K562 (cell line): Measurements from ENCODE around the gene C6orf62. TPM values are rescaled to one million over a fixed set of nuclear protein-coding genes. Genes with fewer than 3 reads are reported as not detected.

ENCODE experiments used
- HNRNPUL1 ChIP-seq: fragments of 200-400 bp; formaldehyde crosslinking; IDR thresholded peaks from 2 replicates; pipeline ENCODE4 v1.6.1; 2017; ENCODE audit warnings: low read length
- PCBP2 ChIP-seq: fragments of 200-400 bp; formaldehyde crosslinking; IDR thresholded peaks from 2 replicates; pipeline ENCODE4 v1.6.1; 2018; ENCODE audit warnings: low read length, low read depth, mild to moderate bottlenecking, moderate library complexity; ENCODE audit not compliant: poor library complexity, severe bottlenecking
- TAF7 ChIP-seq: fragments of 450-650 bp; IDR thresholded peaks from 2 replicates; pipeline ENCODE4 v1.6.1; 2016; ENCODE audit warnings: missing genetic modification characterization, missing compliant biosample characterization
- TEAD1 ChIP-seq, 2 experiments: fragments of 450-650 bp in 1 of 2; sonication (generic) in 1 of 2; formaldehyde crosslinking; IDR thresholded peaks; 2 replicates each; pipeline versions ENCODE4 v1.4.0 to v1.8.0; 2020 to 2022; ENCODE audit warnings: mild to moderate bottlenecking in 2 of 2, missing genetic modification reagents in 1 of 2
- YY1 ChIP-seq, 3 experiments: IDR thresholded peaks; 2 replicates each; pipeline ENCODE4 v1.6.1; 2011; ENCODE audit warnings: low read length in 2 of 3, mild to moderate bottlenecking in 2 of 3, moderate library complexity in 2 of 3, borderline replicate concordance in 1 of 3, control low read depth in 1 of 3, low read depth in 1 of 3; ENCODE audit not compliant: insufficient read depth in 3 of 3, insufficient replicate concordance in 2 of 3, control insufficient read depth in 1 of 3, insufficient read length in 1 of 3; ENCODE audit errors: extremely low read depth in 1 of 3
- ZBTB11 ChIP-seq, 3 experiments: fragments of 200-800 bp in 1 of 3; fragments of 250-450 bp in 1 of 3; fragments of 450-650 bp in 1 of 3; sonication (Bioruptor Pico) in 1 of 3; sonication (Bioruptor generic) in 1 of 3; formaldehyde crosslinking in 1 of 3; IDR thresholded peaks; 2 replicates each; pipeline versions ENCODE4 v1.6.1 to v1.8.0; 2016 to 2022; ENCODE audit warnings: mild to moderate bottlenecking in 2 of 3, missing genetic modification characterization in 2 of 3, missing compliant biosample characterization in 1 of 3, moderate library complexity in 1 of 3
- ZBTB34 ChIP-seq: fragments of 250-450 bp; sonication (Bioruptor Pico); IDR thresholded peaks from 2 replicates; pipeline ENCODE4 v1.8.0; 2021; ENCODE audit warnings: mild to moderate bottlenecking, moderate library complexity
- polyA plus RNA-seq, 8 experiments: library from polyadenylated mRNA; depleted of rRNA in 4 of 8; stranded (reverse) in 5 of 8; unstranded in 3 of 8; fragments of >200 nt; fragmentation: Nextera tagmentation in 2 of 8; fragmentation: Illumina TruSeq in 1 of 8; extraction: Ambion mirVana in 2 of 8; extraction: Trizol in 1 of 8; gene quantifications; 2 replicates each; pipeline versions ENCODE4 v1.2.1 to v1.2.3, GENCODE V29; 2011 to 2014; ENCODE audit warnings: inconsistent platforms in 1 of 8, missing spikeins in 1 of 8
- total RNA-seq, 7 experiments: library from RNA; depleted of rRNA in 6 of 7; stranded (reverse); fragments of >200 nt in 6 of 7; fragmentation: Illumina TruSeq in 2 of 7; extraction: Trizol in 2 of 7; gene quantifications; 2 replicates each; pipeline versions ENCODE4 v1.2.1 to v1.2.3, GENCODE V29; 2011 to 2021; ENCODE audit warnings: low replicate concordance in 1 of 7
- TF ChIP-seq, protein P1 (sequence below): sonication (generic); formaldehyde crosslinking; IDR thresholded peaks from 2 replicates; pipeline ENCODE4 v1.8.0; 2022; ENCODE audit warnings: mild to moderate bottlenecking, missing genetic modification reagents
- TF ChIP-seq, protein P2 (sequence below): fragments of 250-450 bp; sonication (Bioruptor Pico); IDR thresholded peaks from 2 replicates; pipeline ENCODE4 v1.5.0; 2020; ENCODE audit warnings: mild to moderate bottlenecking

Gene C6orf62
- total and polyA plus RNA-seq, 9 of the 15 experiments (the other 6 are each of a cell fraction or from before 2014, with no cell fraction given), result 48.5 to 579 (median 111) TPM

DNA sequence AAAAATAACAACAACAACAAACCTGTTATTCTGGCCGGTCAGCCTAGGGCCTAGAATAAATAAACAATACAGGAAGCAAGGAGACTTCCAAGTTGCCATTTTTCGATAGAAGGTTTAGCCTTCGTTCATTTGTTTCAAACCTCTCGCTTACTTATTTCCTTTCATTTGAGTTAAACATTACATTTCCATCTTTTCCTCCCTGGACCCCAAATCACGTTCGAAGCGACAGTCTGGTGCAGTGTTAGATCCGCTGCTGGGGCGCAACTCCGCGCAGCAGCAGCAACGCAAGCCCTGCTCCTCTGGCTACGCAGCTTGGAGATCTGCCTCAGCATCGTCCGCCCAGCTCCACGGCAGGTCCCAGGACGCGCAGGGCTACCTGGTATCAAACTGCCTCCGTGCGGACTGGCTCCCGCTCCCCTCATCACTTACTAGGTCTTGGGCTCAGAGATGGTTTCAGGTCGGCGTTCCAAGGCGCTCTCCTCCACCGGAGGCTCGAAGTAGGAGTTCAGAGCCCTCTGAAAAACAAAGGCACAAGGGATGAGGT lies 52.8 kb downstream of the C6orf62 start (continued):
- TF ChIP-seq ZBTB11 (CRISPR knock-in tag; IDR thresholded peaks at IDR 0.05) (peak in 1 of 3 experiments; percentile 2; a peak in 1 of 6 replicates), YY1 (IDR thresholded peaks at IDR 0.05; ENCODE audit: borderline replicate concordance in 1 of 3, control insufficient read depth in 1 of 3, extremely low read depth in 1 of 3, insufficient read depth in 3 of 3, insufficient read length in 1 of 3, insufficient replicate concordance in 2 of 3, low read depth in 1 of 3, low read length in 2 of 3) (no peak), TAF7 (tag) (no peak), ZBTB34 (no peak), PCBP2 (no peak), HNRNPUL1 (no peak), TEAD1 (CRISPR knock-in tag; IDR thresholded peaks at IDR 0.05) (peak; percentile 16 to 29; a peak in 1 of 4 replicates)
- TF ChIP-seq, protein P1, sequence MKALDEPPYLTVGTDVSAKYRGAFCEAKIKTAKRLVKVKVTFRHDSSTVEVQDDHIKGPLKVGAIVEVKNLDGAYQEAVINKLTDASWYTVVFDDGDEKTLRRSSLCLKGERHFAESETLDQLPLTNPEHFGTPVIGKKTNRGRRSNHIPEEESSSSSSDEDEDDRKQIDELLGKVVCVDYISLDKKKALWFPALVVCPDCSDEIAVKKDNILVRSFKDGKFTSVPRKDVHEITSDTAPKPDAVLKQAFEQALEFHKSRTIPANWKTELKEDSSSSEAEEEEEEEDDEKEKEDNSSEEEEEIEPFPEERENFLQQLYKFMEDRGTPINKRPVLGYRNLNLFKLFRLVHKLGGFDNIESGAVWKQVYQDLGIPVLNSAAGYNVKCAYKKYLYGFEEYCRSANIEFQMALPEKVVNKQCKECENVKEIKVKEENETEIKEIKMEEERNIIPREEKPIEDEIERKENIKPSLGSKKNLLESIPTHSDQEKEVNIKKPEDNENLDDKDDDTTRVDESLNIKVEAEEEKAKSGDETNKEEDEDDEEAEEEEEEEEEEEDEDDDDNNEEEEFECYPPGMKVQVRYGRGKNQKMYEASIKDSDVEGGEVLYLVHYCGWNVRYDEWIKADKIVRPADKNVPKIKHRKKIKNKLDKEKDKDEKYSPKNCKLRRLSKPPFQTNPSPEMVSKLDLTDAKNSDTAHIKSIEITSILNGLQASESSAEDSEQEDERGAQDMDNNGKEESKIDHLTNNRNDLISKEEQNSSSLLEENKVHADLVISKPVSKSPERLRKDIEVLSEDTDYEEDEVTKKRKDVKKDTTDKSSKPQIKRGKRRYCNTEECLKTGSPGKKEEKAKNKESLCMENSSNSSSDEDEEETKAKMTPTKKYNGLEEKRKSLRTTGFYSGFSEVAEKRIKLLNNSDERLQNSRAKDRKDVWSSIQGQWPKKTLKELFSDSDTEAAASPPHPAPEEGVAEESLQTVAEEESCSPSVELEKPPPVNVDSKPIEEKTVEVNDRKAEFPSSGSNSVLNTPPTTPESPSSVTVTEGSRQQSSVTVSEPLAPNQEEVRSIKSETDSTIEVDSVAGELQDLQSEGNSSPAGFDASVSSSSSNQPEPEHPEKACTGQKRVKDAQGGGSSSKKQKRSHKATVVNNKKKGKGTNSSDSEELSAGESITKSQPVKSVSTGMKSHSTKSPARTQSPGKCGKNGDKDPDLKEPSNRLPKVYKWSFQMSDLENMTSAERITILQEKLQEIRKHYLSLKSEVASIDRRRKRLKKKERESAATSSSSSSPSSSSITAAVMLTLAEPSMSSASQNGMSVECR (CRISPR knock-in tag), result peak; percentile 54; the same call in 1 of the 2 replicates
- TF ChIP-seq, protein P2, sequence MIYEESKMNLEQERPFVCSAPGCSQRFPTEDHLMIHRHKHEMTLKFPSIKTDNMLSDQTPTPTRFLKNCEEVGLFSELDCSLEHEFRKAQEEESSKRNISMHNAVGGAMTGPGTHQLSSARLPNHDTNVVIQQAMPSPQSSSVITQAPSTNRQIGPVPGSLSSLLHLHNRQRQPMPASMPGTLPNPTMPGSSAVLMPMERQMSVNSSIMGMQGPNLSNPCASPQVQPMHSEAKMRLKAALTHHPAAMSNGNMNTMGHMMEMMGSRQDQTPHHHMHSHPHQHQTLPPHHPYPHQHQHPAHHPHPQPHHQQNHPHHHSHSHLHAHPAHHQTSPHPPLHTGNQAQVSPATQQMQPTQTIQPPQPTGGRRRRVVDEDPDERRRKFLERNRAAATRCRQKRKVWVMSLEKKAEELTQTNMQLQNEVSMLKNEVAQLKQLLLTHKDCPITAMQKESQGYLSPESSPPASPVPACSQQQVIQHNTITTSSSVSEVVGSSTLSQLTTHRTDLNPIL (CRISPR knock-in tag), result no peak
